ENCODE results near the gene PLAGL2.
A peak's percentile ranks its signal among the peaks of the same experiment; 100 is the strongest.

The PLAGL2 gene

DNA sequence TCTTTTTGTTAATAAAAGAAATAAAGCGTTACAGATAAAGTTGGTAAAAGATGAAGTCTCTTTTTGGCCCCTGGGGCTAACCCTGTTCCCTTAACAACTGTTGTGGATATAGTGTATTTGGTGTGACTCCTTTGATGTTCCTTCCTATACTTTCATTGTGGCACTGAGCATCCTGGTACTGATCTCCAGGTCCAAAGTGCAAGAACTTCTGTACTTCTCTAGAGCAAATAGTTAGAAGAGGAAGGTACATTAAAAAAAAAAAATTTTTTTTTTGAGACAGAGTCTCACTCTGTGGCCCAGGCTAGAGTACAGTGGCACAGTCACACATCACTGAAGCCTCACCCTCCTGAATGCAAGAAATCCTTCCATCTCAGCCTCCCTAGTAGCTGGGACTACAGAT, 6.3 kb upstream of the PLAGL2 start:
- no peak for DNase-seq (ENCODE audit: extremely low read depth, low read depth)
- H3K4me3 ChIP-seq (replicated peaks; ENCODE audit: low read depth, low read length), result no peak overlapping the region
- TF ChIP-seq CTCF (IDR thresholded peaks at IDR 0.05; ENCODE audit: low read depth, low read length, missing control alignments), result no peak

DNA sequence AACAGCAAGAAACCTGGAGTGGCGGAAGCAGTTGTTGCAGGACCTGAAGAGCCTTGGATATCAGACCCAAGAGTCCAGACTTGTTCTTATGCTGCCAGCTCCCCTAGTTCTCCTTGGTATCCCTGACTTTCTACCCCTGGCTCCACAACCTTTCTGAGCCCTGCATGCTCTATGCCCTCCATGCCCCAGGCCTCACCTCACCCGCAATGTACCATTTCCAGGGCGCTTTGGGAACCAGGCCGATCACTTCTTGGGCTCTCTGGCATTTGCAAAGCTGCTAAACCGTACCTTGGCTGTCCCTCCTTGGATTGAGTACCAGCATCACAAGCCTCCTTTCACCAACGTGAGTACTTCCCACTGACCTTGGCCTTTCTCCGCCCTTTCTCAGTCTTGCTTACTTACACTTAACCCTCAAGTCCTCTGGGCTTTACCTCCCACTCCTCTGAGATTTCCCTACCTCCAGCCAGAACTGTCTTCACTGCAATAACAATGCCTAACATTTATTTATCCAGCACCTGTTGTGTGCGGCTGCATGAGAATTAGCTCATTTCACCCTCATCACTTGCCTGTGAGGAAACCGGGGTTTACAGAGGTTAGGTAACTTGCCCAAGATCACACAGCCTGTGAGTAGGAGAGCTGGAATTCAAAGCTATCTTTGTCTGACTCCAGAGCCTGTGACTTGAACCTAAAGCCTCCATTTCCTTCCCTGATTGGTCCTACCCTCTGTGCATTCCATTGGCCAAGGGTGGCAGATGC, 2.5 kb upstream of the PLAGL2 start:
- TF ChIP-seq CTCF (IDR thresholded peaks at IDR 0.05; ENCODE audit: low read depth, low read length, missing control alignments), result no peak
- no peak for DNase-seq (ENCODE audit: extremely low read depth, low read depth)
- no peak overlapping the region for H3K4me3 ChIP-seq (replicated peaks; ENCODE audit: low read depth, low read length)

- no peak for DNase-seq (ENCODE audit: extremely low read depth, low read depth)
- peak overlapping the region; percentile 93 for H3K4me3 ChIP-seq (replicated peaks; ENCODE audit: low read depth, low read length)
- no peak for TF ChIP-seq CTCF (IDR thresholded peaks at IDR 0.05; ENCODE audit: low read depth, low read length, missing control alignments)
These were observed 1.1 kb upstream of the PLAGL2 start for GRCh38 chr20:32208499-32209154.

- DNase-seq (ENCODE audit: extremely low read depth, low read depth), result no peak
- TF ChIP-seq CTCF (IDR thresholded peaks at IDR 0.05; ENCODE audit: low read depth, low read length, missing control alignments), result no peak
- peak overlapping the region; percentile 93 for H3K4me3 ChIP-seq (replicated peaks; ENCODE audit: low read depth, low read length)
These were observed 550 bp downstream of the PLAGL2 start for GRCh38 chr20:32206760-32207625.

- no peak for TF ChIP-seq CTCF (IDR thresholded peaks at IDR 0.05; ENCODE audit: low read depth, low read length, missing control alignments)
- no peak for DNase-seq (ENCODE audit: extremely low read depth, low read depth)
- peak overlapping the region; percentile 93 for H3K4me3 ChIP-seq (replicated peaks; ENCODE audit: low read depth, low read length)
These were observed 1.4 kb downstream of the PLAGL2 start for GRCh38 chr20:32205843-32206759.

Measured in HFF-Myc (cell line).